Stimulated activated CD8-positive, alpha-beta memory T cell treated with anti-CD3 and anti-CD28 coated beads, Interleukin-15, amount 100 ng/mL, for 24 hours (primary cell): ENCODE data around the gene ARPIN.
"Not testable (repeated sequence)": the region's sequence is repeated elsewhere in the genome, so short reads cannot be mapped to it uniquely, and the experiment has no call there.

Experiments
- DNase-seq: peaks from one replicate; pipeline ENCODE4 v3.0.0-alpha.2; 2020; ENCODE audit warnings: low read depth

The ARPIN gene

DNA sequence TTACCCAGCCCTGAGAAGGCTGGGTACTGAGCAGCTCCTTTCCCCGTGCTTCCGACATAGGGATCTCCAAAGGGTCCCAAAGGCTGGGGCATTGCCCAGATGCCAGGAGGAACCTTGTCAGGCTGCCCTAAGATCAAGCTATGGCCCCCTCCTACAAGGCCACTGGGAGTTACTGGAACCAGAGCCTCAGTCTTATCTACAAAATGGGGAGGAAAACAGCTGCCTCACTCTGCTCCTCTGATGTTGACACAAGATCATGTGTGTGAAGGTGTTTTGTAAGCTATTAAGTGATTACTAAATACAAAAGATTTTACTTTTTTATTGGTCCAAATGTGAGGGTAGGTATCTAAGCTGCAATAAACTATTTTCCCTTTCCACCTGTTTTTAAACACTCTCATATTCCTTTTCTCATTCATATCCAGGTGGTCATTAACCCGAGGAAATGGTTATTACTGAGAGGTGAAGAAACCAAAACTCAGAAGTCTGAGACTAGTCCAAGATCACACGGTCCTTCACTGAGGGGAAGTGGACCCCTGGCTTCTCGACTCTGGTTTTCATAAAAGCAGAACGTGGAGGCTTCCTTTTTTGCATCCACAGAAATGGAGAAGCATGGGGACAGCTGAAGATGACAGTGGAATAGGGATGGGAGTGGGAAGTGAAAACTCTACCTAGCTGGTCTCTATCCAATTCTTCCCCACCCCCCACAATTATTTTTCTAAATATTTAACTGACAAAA, 1.7 kb downstream of the ARPIN start:
- no peak for DNase-seq

DNA sequence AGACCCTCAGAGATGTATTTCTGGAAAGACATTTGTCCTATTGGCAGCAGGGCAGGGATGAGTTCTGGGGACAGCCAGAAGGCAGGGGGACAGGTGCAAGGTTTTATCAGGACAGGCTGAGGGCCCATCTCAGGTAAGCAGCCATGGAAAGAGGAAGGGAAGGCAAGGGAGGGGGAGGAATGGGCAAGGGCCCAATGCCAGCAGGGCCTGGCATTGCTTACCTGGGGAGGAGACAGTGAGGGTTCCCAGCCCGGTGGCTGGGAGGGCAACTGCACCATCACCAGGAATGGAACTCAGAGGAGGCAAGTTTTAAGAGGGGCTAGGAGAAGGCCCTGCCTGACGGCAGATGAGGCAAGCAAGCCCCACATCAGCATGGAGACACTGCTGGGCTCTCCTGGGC, 3.1 kb downstream of the ARPIN start:
- DNase-seq: no peak

DNA sequence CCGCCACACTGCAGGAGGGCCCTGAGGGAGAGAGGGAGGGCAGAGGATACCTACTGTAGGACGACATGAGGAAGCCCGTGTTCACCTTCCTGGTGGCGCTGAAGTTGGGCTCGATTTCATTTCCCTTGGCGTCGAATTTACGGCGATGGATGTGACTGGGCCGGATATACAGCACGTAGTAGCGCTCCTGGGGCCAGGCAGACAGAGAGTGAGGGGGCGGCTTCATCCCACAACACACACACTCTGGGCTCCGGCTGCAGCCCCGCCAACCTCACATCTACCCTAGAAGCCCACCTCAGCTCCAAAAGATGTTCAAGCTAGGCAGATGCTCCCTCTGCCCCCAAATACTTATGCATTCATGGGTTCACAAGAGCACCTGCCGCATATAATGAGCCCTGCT, 4.5 kb downstream of the ARPIN start:
- DNase-seq: no peak

DNA sequence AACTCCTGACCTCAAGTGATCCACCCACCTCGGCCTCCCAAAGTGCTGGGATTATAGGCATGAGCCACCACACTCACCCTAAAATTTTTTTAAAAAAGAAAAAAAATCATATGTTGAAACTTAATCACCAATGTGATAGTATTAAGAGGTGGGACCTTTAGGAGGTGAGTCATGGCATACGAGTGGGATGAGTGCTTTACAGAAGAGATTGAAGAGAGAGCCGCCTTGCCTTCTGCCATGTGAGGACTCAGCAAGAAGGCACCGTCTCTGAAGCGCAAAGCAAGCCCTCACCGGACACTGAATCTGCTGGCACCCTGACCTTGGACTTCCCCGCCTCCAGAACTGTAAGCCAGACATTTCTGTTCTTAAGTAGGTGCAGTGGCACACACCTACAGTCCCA, 5.5 kb downstream of the ARPIN start:
- DNase-seq: no peak

DNA sequence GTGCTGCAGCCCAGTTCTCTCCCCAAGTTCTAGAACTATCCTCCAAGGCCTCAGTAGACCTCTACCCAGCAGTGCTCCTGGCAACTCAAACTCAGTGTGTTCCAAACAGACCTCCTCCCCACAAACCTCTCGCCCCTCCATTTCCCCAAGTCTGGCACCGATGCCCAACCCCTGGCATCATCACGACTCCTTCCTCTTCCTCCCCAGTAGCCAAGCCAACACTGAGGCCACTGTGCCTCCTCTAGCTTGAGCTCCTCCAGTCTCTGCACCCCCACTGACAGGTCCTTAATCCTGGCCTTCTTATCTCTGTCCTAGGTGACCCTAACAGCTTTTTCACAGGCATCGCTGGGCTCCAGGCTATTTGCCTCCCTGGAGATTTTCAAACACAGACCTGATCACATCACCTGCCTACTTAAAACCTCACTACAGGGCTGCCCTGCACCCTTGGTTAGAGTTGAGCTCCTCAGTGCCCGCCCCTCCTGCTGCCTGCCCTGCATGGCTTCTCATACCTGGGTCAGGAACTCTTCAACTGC, 6.8 kb downstream of the ARPIN start:
- no peak for DNase-seq

DNA sequence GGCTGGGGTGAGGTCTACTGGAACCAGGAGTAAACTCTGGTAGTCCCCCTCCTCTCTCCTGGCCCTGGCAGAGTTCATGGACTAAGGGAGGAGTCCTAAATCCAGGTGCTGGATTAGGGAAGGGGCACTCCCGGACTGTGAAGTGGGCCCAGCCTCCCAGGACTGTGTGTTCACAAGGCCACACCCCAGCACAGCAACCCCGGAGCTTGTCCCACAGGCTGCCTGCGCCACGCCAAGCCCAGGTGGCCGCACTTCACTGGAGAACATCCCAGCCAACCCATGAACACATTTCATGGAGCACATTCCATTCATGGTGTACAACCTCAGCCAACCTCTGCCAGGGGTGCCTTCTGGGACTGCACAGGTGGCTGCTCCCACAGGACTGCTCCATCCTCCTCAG, 8.2 kb downstream of the ARPIN start:
- DNase-seq: no peak

DNA sequence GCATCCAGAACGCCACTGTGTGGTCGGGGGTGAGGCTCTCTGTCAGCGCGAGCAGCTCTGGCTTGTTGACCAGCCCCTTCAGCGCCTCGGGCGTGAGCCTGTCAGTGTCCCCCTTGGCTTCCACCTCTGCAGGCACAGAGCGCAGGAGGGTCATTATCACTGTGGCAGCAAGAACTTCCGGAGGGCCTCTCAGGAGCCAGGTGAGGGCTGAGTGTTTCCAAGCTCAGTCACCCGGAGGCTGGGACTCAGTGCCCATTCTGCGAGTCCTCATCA, 9.0 kb downstream of the ARPIN start:
- DNase-seq: no peak

DNA sequence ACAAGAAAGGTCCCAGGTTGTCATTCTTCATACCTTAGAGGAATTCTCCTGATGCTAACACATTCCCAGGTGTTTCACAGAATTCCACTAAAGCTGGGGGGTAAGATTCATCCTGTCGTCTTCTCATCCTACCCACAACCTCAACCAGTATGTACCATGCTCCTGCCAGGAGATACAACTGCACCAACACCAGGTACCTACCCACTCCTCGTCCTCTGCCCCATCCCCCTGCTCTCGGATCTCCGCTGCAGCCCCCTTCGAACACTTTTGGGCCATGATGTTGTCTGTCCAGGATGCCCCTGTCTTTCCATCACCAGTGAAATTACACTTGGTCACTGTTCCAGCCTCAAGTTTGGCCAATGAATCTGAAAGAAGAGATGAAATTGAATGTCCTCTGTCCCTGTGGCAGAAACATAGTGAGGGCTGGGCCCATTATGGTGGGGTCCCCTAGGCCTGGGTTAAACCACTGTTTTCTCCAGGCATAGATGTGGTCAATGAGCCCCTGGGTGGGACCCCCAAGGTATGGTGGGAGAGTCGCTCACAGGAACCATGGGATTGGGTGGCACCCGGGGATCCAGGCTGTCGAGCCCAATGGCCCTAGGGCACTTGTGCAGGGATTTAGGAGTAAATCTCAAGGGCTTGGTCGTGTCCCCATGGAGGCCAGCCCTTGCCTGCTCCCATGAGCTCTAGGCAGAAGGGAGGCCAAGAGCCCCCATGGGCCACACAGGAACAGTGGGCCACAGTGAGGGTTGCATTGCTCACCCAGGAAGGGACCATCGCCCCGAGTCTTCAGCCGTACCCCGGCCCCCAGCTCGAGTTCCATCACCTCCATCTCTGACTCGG, 9.5 kb downstream of the ARPIN start:
- DNase-seq: no peak

DNA sequence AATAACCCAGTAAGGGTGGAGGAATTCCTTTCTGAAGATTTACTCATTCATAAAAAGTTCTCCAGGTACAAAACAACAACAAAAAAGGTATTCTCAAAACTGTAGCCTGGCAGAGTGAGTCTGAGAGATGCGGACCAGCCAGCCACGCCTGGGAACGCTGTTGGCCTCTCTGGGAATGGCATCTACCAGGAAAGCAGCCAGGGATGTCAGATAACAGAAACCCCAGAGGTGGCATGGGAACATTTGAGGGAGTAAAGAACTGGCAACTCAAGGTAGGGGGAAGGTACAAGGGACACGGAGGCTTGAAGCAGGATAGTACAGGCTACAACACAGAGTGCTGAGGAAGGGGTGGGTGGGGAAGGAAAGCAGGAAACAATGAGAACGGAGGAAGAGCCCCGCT, 11.9 kb downstream of the ARPIN start:
- DNase-seq: no peak

DNA sequence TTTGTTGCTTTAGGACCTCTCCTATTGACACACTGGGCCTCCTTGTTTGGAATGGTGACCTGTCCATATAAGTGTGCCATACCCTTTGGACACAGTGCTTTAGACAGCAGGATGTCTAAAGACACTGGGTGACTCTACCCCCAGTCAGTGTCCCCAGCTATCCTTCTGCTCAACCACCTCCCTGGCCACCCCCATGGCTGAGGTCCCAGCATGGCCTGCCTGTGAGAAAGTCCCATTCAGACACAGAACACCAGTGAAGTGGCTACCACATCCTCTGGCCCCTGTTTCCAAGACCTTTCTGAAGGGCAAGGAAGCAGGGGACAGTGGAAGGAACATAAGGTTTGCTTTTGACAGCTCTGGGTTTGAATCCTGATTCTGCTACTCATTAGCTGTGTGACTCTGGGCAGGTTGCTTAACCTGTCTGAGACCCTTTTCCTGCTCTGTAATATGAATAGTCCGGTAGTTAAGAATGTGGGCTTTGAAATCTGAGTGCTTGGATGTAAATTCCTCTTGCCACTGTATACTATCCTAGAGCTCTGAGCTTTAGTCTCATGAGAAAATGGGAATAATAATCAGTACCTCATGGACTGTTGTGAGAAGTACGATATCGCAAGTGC, 12.7 kb downstream of the ARPIN start:
- DNase-seq: no peak

DNA sequence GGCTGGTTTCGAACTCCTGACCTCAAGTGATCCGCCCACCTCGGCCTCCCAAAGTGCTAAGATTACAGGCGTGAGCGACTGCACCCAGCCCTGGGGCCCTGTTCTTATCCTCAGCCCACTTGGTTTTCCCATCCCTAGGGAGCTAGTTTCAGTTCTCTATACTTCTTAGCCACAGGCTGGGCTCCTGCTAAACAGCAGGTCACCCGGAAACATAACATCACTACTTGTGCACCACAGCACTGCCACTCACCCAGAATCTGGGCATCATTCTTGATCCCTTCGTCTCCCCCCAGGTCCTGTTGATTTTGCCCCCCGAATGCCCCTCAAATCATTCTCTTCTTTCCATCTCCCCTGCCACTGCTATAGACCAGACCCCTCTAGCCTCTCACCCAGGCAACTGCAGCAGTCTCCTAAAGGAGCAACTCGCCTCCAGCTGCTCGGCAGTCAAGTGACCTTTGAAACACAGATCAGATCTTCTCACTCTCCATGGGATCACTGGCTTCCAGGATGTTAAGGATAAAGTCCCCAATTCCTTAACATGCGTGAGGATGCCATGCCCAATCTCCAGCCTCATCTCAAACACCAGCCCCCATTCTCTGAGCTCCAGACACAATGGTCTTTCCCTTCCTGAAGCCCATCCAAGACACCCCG, 13.3 kb downstream of the ARPIN start:
- no peak for DNase-seq

DNA sequence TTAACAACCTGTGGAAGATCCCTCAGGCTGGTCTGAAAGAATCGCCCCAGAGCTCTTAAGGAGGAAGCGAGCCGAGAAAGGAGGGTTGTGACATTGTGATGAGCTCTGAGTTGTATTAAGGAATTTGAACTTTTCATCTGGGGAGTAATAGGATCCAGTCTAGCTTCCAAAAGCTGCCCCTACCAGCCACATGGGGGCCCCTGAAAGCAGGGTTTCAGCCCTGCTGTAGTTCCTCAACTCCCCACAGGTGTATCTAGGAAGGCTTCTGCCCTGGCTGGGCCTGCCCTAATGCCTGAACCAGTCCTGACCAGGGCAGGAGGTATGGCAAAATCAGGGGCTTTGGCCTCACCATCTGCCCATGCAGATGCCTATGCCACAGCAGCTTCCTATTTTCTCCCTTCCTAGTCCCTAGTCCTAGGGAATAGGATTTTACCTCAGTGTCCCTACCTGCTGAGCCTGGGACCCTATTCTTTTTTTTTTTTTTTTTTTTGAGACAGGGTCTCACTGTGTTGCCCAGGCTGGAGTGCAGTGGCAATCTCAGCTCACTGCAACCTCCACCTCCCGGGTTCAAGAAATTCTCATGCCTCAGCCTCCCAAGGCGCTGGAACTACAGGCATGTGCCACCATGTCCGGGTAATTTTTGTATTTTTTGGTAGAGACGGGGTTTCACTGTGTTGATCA, 14.0 kb downstream of the ARPIN start:
- DNase-seq: no peak

DNA sequence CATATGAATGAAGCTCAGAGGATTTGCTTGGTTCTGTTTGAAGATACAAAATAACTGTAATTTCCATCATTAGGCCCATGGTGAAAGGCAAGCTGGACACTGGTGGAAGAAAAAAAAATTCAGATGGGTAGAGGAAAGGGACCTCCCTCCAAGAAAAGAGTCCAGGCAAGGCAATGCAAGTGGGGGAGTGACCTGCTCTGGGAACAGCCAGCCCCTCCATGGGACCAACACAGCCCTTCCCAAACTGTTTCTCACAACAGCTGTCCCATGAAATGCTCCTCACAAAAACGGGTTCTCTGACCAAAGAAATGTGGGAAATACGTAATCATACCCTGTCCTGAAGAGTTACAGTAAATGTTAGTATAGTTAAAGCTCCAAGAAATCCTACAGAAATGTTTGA, 14.6 kb downstream of the ARPIN start:
- DNase-seq: no peak

DNA sequence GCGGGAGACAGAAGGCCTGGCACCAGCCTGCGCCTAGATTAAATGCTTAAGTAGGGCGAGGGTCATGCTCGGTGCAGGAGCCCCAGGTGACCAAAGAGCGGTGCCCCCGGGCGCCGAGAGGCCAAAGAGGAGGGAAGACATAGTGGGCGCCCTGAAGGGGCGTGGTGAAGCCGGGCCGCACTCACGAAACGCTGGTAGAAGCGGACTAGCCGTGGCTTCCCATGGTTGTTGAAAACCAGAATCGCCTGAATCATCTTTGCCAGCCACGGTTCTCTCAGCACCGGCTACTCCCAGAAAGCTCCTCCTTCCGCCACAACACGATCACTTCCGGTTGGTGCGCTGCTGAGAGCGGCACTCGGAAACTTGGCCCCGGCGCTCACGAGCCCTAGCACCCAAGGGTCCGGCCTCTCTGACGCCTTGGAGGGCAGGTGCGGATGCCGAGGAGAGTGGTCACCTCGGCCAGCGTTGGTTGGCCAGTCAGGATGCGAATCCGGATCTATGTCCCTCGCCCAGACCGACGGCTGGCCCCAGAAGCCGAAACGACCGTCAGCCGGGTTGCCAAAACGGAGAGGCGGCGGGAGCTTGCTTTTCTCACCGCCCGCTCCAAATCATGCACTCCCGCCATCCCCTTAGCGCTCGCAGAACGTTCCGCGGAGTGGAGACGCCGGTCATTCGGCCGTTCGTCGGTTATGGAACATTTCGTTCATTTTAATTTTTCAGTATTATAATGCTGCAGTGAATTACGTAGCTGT, 18.9 kb downstream of the ARPIN start, which contains the start of gene AP3S2:
TSS of gene AP3S2 (minus strand) at position 299 of the 752 bp plus-strand sequence. CDS start at position 254, 45 bp downstream.
- DNase-seq: peak; percentile 73

DNA sequence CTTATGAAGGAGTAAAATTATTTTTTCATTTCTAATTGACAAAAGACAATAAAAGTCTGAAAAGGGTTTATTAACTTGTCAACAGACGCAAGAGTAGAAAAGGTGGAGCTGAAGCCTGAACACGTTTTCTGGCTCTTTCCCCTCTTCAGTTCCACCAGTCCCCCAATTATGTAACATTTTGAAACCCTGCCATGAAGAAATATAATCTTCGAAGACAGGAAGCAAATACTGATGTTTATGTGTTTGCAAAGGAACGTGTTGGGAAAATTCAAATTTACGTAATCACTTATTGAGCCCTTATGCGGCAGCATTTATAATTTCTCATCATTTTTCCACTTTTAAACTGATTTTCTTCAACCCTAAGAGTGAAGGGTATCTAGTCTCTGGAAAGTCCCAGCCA, 19.7 kb downstream of the ARPIN start:
- no peak for DNase-seq

DNA sequence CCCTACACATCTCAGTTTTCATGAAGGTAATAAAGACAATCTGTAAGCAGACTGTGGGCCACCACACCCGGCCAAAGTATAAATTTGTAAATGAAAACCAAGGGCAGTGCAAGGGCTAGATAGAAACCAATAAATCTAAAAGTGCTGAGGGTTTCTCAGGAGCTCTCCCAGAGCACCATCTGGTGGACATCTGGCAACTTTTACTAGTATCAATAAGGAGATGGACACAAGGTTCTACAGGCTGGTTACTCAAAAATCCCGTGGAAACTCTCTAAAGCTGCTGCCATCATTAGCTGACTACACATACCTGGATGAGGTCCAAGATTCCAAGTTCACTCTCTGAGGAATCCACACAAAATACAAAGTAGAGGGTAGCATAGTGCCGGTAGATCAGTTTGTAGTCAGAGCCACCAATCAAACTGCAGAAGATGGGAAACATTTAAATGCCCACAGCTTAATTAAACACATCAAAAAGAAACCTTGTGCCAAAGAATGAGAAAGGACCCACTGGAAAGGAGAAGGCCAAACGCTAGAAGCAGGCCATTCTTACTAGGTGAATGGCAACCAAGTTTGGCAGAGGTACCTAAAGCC, 24.4 kb downstream of the ARPIN start:
- no peak for DNase-seq

DNA sequence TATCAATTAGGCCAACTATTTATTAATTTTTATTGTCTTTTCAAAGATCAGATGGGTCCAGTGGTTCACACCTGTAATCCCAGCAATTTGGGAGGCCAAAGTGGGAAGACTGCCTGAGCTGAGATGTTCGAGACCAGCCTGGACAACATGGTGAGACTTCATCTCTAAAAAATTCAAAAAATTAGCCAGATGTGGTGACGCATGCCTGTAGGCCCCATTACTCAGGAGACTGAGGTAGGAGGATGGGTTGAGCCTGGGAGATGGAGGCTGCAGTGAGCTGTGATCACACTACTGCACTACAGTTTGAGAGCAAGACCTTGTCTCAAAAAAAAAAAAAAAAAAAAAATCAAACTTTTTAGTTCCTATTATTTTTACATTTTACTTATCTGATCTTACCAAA, 27.1 kb downstream of the ARPIN start:
- DNase-seq: no peak

DNA sequence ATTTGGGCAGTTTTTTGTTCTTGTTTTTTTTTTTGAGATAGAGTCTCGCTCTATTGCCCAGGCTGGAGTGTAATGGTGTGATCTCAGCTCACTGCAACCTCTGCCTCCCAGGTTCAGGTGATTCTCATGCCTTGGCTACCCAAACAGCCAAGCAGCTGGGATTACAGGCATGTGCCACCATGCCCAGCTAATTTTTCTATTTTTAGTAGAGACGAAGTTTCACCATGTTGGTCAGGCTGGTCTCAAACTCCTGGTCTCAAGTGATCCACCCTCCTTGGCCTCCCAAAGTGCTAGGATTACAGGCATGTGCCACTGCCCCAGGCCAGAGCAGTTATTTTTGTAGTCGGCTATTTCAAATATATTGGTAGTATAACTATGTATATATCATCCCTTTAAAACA, 27.6 kb downstream of the ARPIN start:
- not testable (repeated sequence) for DNase-seq

DNA sequence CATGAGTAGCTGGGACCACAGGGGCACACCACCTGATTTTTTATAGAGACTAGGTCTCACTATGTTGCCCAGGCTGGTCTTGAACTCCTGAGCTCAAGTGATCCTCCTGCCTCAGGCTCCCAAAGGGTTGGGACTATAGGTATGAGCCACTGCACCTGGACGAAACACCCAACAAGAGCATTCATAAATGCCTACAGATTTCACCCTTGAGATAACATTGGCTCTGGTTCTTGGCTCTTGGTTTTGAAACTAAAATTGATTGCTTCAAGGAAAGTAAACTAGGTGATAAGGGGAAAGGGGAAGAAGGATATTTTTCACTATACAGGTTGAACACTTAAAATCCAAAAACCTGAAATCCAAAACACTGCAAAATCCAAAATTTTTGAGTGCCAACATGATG, 29.2 kb downstream of the ARPIN start:
- DNase-seq: no peak

DNA sequence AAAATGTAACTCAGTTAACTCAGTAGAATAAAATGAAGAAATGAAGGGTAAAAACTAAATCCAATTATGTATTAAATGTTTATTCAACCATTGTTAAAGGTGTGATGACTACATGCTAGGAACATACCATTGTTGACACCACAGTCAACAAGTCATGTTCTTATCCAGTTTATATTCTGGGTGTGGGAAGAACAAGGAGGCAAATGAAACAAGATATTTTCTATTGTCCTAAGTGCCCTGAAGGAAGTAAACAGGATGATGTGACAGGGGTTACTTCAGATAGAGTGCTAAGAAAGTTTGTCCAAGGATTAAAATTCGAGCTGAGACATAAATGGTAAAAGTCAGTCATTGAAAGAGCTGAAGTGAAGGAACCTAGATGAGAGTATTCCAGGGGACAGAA, 32.0 kb downstream of the ARPIN start:
- DNase-seq: no peak

DNA sequence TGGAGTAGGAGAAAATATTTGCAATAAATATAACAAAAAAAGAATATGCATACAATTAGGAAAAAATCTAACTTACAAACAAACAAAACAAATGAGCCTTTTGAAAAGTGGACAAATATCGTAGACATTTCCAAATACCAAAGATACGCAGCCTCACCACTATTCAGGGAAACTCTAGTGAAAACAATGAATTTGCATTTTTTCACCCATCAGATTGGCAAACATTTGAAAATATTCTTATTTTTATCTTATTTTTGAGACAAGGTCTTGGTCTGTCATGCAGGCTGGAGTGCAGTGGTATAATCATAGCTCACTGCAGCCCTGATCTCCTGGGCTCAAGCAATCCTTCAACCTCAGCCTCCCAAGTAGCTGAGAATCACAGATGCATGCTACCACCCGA, 34.4 kb downstream of the ARPIN start:
- DNase-seq: no peak
